Stimulated activated CD8-positive, alpha-beta memory T cell treated with anti-CD3 and anti-CD28 coated beads, Interleukin-7, amount 100 ng/mL, for 24 hours (primary cell): Measurements from ENCODE around the gene CPE.
"Not testable (repeated sequence)": the region's sequence is repeated elsewhere in the genome, so short reads cannot be mapped to it uniquely, and the experiment has no call there.

Source experiments
- DNase-seq: peaks from one replicate; pipeline ENCODE4 v3.0.0-alpha.2; 2020; ENCODE audit warnings: low read depth

The CPE gene

GRCh38 chr4:165404696-165405095, 25.9 kb downstream of the CPE start:
- DNase-seq = no peak

GRCh38 chr4:165410214-165410613, 31.4 kb downstream of the CPE start:
- DNase-seq = no peak

GRCh38 chr4:165415910-165416309, 37.1 kb downstream of the CPE start:
- DNase-seq = no peak

- no peak for DNase-seq
Observed at GRCh38 chr4:165418073-165418472, 39.3 kb downstream of the CPE start.

- DNase-seq = no peak
Observed at GRCh38 chr4:165425629-165426028, 46.8 kb downstream of the CPE start.

GRCh38 chr4:165426331-165426730, 47.5 kb downstream of the CPE start:
- no peak for DNase-seq

GRCh38 chr4:165426823-165427222, 48.0 kb downstream of the CPE start:
- no peak for DNase-seq

- DNase-seq = no peak
Observed at GRCh38 chr4:165428957-165429356, 50.1 kb downstream of the CPE start.

- no peak for DNase-seq
Observed at GRCh38 chr4:165433529-165433928, 54.7 kb downstream of the CPE start.

GRCh38 chr4:165437691-165438090, 58.9 kb downstream of the CPE start:
- DNase-seq = no peak

- no peak for DNase-seq
Observed at GRCh38 chr4:165439344-165439743, 60.5 kb downstream of the CPE start.

GRCh38 chr4:165439981-165440380, 61.2 kb downstream of the CPE start:
- no peak for DNase-seq

- no peak for DNase-seq
Observed at GRCh38 chr4:165440415-165441158, 61.8 kb downstream of the CPE start.

- no peak for DNase-seq
Observed at GRCh38 chr4:165443276-165443675, 64.5 kb downstream of the CPE start.

- no peak for DNase-seq
Observed at GRCh38 chr4:165448700-165449099, 69.9 kb downstream of the CPE start.

GRCh38 chr4:165449333-165449732, 70.5 kb downstream of the CPE start:
- DNase-seq = no peak

- no peak for DNase-seq
Observed at GRCh38 chr4:165450871-165451270, 72.1 kb downstream of the CPE start.

- DNase-seq = not testable (repeated sequence)
Observed at GRCh38 chr4:165453140-165453539, 74.3 kb downstream of the CPE start.

- DNase-seq = no peak
Observed at GRCh38 chr4:165454426-165454825, 75.6 kb downstream of the CPE start.

GRCh38 chr4:165457793-165458192, 79.0 kb downstream of the CPE start:
- DNase-seq = no peak

- no peak for DNase-seq
Observed at GRCh38 chr4:165458471-165458870, 79.7 kb downstream of the CPE start.

- DNase-seq = no peak
Observed at GRCh38 chr4:165461159-165461821, 82.5 kb downstream of the CPE start.

GRCh38 chr4:165462009-165462408, 83.2 kb downstream of the CPE start:
- no peak for DNase-seq

- no peak for DNase-seq
Observed at GRCh38 chr4:165464376-165464775, 85.6 kb downstream of the CPE start.
